Lung (tissue), 12 donors: Measurements from ENCODE around the gene TFDP1. TPM values are rescaled to one million over a fixed set of nuclear protein-coding genes. Genes with fewer than 3 reads are reported as not detected.
"Not testable (repeated sequence)": the region's sequence is repeated elsewhere in the genome, so short reads cannot be mapped to it uniquely, and the experiment has no call there.

Experiments used
- ATAC-seq: fragments of 200-7000 bp; cut with Tn5 transposase; one replicate; pipeline ENCODE4 v1.9.1; 2020; ENCODE audit warnings: moderate number of reproducible peaks; ENCODE audit not compliant: insufficient read depth, low FRiP score
- DNase-seq, 3 donors: peaks; one replicate each; pipeline ENCODE4 v3.0.0-alpha.2; 2013 to 2017
- H3K27ac ChIP-seq, 2 donors: one replicate each; pipeline ENCODE4 v1.5.1; 2013; ENCODE audit warnings: mild to moderate bottlenecking in 2 of 2, moderate library complexity in 2 of 2, control low read depth in 1 of 2, inconsistent platforms in 1 of 2, low read depth in 1 of 2, low read length in 1 of 2
- H3K27me3 ChIP-seq, 3 donors: one replicate each; pipeline ENCODE4 v1.5.1; 2013; ENCODE audit warnings: low read length in 2 of 3; ENCODE audit not compliant: control insufficient read depth in 3 of 3, insufficient read depth in 3 of 3
- H3K36me3 ChIP-seq, 4 donors: one replicate each; pipeline ENCODE4 v1.5.1; 2013; ENCODE audit warnings: low read length in 4 of 4, mild to moderate bottlenecking in 1 of 4, moderate library complexity in 1 of 4; ENCODE audit not compliant: control insufficient read depth in 4 of 4, insufficient read depth in 4 of 4
- H3K4me1 ChIP-seq, 5 donors: one replicate each; pipeline ENCODE4 v1.5.1; 2013; ENCODE audit warnings: low read length in 5 of 5, mild to moderate bottlenecking in 2 of 5, moderate library complexity in 1 of 5; ENCODE audit not compliant: control insufficient read depth in 5 of 5, insufficient read depth in 5 of 5
- H3K4me3 ChIP-seq: one replicate; pipeline ENCODE4 v1.5.1; 2013; ENCODE audit warnings: mild to moderate bottlenecking, control low read depth, moderate library complexity
- H3K9ac ChIP-seq, 2 donors: one replicate each; pipeline ENCODE4 v1.5.1; 2013; ENCODE audit warnings: low read length in 2 of 2, control low read depth in 1 of 2; ENCODE audit not compliant: insufficient read depth in 1 of 2
- H3K9me3 ChIP-seq, 4 donors: one replicate each; pipeline ENCODE4 v1.5.1; 2013; ENCODE audit warnings: low read length in 3 of 4, mild to moderate bottlenecking in 1 of 4, moderate library complexity in 1 of 4; ENCODE audit not compliant: control insufficient read depth in 4 of 4, insufficient read depth in 3 of 4
- WGBS, 2 donors: extraction: QIAGEN DNeasy Blood & Tissue Kit; methylation state at CpG; one replicate each; pipeline ENCODE4 v1.1.7; 2013; 5-methylcytosine and 5-hydroxymethylcytosine counted together
- polyA plus RNA-seq, 2 donors: library from polyadenylated mRNA; stranded (reverse); fragments of 200-250 nt; gene quantifications; one replicate each; pipeline ENCODE4 v1.2.1, GENCODE V29; 2013
- total RNA-seq, 2 donors: library from RNA; depleted of rRNA in 1 of 2; stranded (reverse); fragments of >200 nt in 1 of 2; gene quantifications; one replicate each; pipeline ENCODE4 v1.2.1, GENCODE V29; 2014 to 2021
- TF ChIP-seq, protein P1 (sequence below): IDR thresholded peaks from 2 replicates; pipeline ENCODE4 v1.5.1; 2012; ENCODE audit warnings: mild to moderate bottlenecking; ENCODE audit errors: control extremely low read depth, extremely low read depth
- donor health status: control.
- donor health status: control.
- donor health status: Bipolar disorder and iron deficiency.
- donor health status: healthy.
- donor health status: DM: yes; HTN: yes; CAD: no.

TFDP1 gene
- total and polyA plus RNA-seq, 4 donors: 19.6 to 44.2 (median 40.3) TPM

DNA sequence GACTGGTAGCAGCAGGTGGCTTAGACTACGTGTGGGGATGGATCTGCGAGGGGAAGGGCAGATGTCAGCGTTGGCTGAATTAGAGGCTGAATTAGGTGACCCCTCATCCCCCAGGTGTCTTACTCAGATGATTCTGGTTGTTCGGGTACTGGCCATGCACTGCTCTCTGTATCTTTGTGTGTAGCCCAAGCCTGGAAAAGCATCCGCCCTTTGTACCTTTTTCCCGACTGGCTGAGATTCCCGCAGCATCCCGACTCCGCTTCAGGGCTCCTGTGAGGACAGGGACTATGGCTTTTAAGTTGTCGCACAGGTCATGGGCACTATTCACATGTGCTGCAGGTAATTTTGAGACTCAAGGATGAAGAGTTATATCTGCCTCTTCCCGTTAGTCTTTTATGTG lies 7.2 kb downstream of the TFDP1 start:
- no peaks in the 10 kb centered on the region for H3K27me3 ChIP-seq
- peaks cover 0 to 4% (median 0%) of the 10 kb centered on the region in 5 donors for H3K4me1 ChIP-seq
- no peak overlapping the region for H3K4me3 ChIP-seq
- H3K9ac ChIP-seq: no peak overlapping the region
- 95 to 97% methylated on average over 11 of the region's 11 CpGs for WGBS, 2 donors
- no peaks in the 10 kb centered on the region for H3K9me3 ChIP-seq
- no peak for DNase-seq
- ATAC-seq: no peak
- H3K27ac ChIP-seq: no peak overlapping the region
- peaks cover 0 to 22% (median 12%) of the 10 kb centered on the region in 4 donors for H3K36me3 ChIP-seq
- TF ChIP-seq, protein P1, sequence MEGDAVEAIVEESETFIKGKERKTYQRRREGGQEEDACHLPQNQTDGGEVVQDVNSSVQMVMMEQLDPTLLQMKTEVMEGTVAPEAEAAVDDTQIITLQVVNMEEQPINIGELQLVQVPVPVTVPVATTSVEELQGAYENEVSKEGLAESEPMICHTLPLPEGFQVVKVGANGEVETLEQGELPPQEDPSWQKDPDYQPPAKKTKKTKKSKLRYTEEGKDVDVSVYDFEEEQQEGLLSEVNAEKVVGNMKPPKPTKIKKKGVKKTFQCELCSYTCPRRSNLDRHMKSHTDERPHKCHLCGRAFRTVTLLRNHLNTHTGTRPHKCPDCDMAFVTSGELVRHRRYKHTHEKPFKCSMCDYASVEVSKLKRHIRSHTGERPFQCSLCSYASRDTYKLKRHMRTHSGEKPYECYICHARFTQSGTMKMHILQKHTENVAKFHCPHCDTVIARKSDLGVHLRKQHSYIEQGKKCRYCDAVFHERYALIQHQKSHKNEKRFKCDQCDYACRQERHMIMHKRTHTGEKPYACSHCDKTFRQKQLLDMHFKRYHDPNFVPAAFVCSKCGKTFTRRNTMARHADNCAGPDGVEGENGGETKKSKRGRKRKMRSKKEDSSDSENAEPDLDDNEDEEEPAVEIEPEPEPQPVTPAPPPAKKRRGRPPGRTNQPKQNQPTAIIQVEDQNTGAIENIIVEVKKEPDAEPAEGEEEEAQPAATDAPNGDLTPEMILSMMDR: no peak

GRCh38 chr13:113592571-113592970 lies 8.0 kb downstream of the TFDP1 start:
- no peak for DNase-seq
- no peak for ATAC-seq

GRCh38 chr13:113594066-113594821 lies 9.7 kb downstream of the TFDP1 start:
- not testable (repeated sequence) for ATAC-seq, H3K9me3 ChIP-seq, H3K4me1 ChIP-seq, H3K9ac ChIP-seq, H3K4me3 ChIP-seq, DNase-seq, H3K27ac ChIP-seq, H3K27me3 ChIP-seq
- peaks cover 0 to 36% (median 11%) of the 10 kb centered on the region in 4 donors for H3K36me3 ChIP-seq
- WGBS, 2 donors: 97% methylated on average over 21 of the region's 21 CpGs

More at GRCh38 chr13:113592571-113592970, 8.0 kb downstream of the TFDP1 start:
- TF ChIP-seq, protein P1: no peak
- no peak overlapping the region for H3K4me3 ChIP-seq
- H3K9me3 ChIP-seq: no peaks in the 10 kb centered on the region
- H3K27me3 ChIP-seq: no peaks in the 10 kb centered on the region
- H3K9ac ChIP-seq: no peak overlapping the region
- 97 to 98% methylated on average over 5 of the region's 5 CpGs for WGBS, 2 donors
- H3K27ac ChIP-seq: no peak overlapping the region
- H3K4me1 ChIP-seq: peaks cover 0 to 4% (median 0%) of the 10 kb centered on the region in 5 donors
- peaks cover 0 to 27% (median 10%) of the 10 kb centered on the region in 4 donors for H3K36me3 ChIP-seq

DNA sequence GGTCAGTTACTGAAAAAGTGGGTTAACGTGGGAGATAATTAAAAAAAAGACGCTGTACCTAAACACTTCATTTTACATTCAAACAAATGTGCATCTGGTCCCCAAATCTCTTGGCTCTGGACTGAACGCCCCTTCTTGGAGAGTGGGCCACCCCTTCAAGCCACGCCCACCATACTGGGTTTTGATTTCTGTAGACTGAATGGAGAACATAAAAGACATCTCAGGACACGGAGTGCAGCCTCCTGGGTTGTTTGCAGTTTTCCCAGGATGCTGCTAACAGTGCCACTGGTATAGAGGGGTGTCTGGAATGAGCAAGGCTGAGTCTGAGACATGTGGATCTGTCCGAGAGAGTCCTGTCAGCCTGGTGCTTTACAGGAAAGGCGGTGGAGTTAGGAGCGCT lies 10.6 kb downstream of the TFDP1 start:
- 93 to 96% methylated on average over 8 of the region's 8 CpGs for WGBS, 2 donors
- peaks cover 0 to 37% (median 10%) of the 10 kb centered on the region in 4 donors for H3K36me3 ChIP-seq
- H3K9ac ChIP-seq: no peak overlapping the region
- H3K4me3 ChIP-seq: no peak overlapping the region
- H3K4me1 ChIP-seq: no peaks in the 10 kb centered on the region
- H3K9me3 ChIP-seq: peaks cover 0 to 3% (median 0%) of the 10 kb centered on the region in 4 donors
- no peak overlapping the region for H3K27ac ChIP-seq
- DNase-seq (no peak), ATAC-seq (no peak)
- TF ChIP-seq, protein P1: no peak
- no peaks in the 10 kb centered on the region for H3K27me3 ChIP-seq
